ENCODE data around the gene BMAL1. TPM values are rescaled to one million over a fixed set of nuclear protein-coding genes. Genes with fewer than 3 reads are reported as not detected.
A peak's percentile ranks its signal among the peaks of the same experiment; 100 is the strongest.

BMAL1 gene
- polyA plus RNA-seq, 3 donors = 10.2 to 43.4 (median 11.5) TPM

DNA sequence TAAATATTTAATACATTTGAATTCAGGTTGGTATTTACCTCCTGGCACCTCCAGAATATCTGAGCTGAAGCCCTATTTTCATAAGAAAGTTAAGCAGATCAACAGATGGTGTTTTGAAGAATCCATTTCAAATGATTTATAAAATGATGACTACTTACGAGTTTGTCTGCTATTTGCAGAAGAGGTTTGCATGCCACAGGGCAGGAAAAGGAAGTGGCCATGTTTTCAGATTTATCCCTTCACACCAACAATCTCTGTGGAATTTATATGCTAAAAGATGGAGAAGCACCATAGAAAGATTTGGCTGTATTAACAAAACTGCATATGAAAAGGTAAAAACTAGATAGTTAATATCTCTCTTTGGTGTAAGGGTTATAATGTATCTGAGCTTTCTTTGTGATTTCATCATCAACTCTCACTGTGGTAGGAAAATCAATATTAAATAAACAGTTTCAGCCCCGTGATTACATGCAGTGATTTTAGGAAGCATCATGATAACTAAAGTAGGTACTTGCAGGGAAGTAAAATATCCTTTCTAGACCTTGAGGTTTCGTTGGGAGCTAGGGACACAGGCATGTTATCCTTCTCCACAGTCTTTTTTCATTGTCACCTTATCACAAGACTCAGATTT lies 2.6 kb downstream of the BMAL1 start:
- 100% methylated on average over 1 of the region's 3 CpGs for WGBS (ENCODE audit: insufficient coverage)
- H3K9ac ChIP-seq (ENCODE audit: insufficient read depth, low read length, poor library complexity, severe bottlenecking) = no peak overlapping the region
- H3K9me3 Mint-ChIP-seq = peaks cover 0 to 13% (median 0%) of the 10 kb centered on the region in 7 donors
- no peak overlapping the region for H3K27ac ChIP-seq (ENCODE audit: low read depth in 1 of 2, low read length in 2 of 2)
- peaks cover 19 to 33% of the 10 kb centered on the region in 2 donors for H3K27me3 ChIP-seq (ENCODE audit: control insufficient read depth in 2 of 2, insufficient read depth in 2 of 2, low read length in 2 of 2)
- H3K4me3 ChIP-seq (replicated peaks in 1 of 3; ENCODE audit: low read depth in 2 of 3, low read length in 3 of 3) = peak overlapping the region in 1 of 3 experiments; percentile 85
- peak overlapping the region; percentile 16 for H3K4me2 ChIP-seq (replicated peaks; ENCODE audit: extremely low read depth, low read length, poor library complexity, severe bottlenecking)
- peaks cover 71% of the 10 kb centered on the region for H3K79me2 ChIP-seq (ENCODE audit: insufficient read depth, low read length)
- peaks cover 67% of the 10 kb centered on the region for H4K20me1 ChIP-seq (ENCODE audit: insufficient read depth, low read length)
- TF ChIP-seq, protein P1, sequence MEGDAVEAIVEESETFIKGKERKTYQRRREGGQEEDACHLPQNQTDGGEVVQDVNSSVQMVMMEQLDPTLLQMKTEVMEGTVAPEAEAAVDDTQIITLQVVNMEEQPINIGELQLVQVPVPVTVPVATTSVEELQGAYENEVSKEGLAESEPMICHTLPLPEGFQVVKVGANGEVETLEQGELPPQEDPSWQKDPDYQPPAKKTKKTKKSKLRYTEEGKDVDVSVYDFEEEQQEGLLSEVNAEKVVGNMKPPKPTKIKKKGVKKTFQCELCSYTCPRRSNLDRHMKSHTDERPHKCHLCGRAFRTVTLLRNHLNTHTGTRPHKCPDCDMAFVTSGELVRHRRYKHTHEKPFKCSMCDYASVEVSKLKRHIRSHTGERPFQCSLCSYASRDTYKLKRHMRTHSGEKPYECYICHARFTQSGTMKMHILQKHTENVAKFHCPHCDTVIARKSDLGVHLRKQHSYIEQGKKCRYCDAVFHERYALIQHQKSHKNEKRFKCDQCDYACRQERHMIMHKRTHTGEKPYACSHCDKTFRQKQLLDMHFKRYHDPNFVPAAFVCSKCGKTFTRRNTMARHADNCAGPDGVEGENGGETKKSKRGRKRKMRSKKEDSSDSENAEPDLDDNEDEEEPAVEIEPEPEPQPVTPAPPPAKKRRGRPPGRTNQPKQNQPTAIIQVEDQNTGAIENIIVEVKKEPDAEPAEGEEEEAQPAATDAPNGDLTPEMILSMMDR (IDR thresholded peaks at IDR 0.05) = no peak
- H3K9me3 ChIP-seq (replicated peaks in 1 of 2; ENCODE audit: control insufficient read depth in 1 of 2, insufficient read depth in 1 of 2, low read length in 2 of 2) = no peaks in the 10 kb centered on the region
- peaks cover 52% of the 10 kb centered on the region for H3K4me1 Mint-ChIP-seq
- H3K4me1 ChIP-seq (ENCODE audit: control insufficient read depth in 1 of 2, insufficient read depth in 2 of 2, low read length in 2 of 2) = peaks cover 28 to 41% of the 10 kb centered on the region in 2 donors
- H3K36me3 Mint-ChIP-seq = peaks cover 33 to 34% of the 10 kb centered on the region in 2 donors
- intact Hi-C loops (cut with micrococcal nuclease) = no loop called here
- no peak overlapping the region for H3K27ac Mint-ChIP-seq
- H3K36me3 ChIP-seq (replicated peaks in 1 of 2; ENCODE audit: control insufficient read depth in 1 of 2, insufficient read depth in 2 of 2, low read length in 2 of 2) = peaks cover 0 to 8% of the 10 kb centered on the region in 2 donors
- H3K4me3 Mint-ChIP-seq = peak overlapping the region; percentile 50 to 95
- no peak for DNase-seq
- no peak overlapping the region for H2AFZ ChIP-seq (ENCODE audit: insufficient read depth, low read depth, low read length, poor library complexity, severe bottlenecking)
- H3K27me3 Mint-ChIP-seq (ENCODE audit: low read depth in 3 of 3) = peaks cover 34 to 52% (median 50%) of the 10 kb centered on the region in 3 donors

DNA sequence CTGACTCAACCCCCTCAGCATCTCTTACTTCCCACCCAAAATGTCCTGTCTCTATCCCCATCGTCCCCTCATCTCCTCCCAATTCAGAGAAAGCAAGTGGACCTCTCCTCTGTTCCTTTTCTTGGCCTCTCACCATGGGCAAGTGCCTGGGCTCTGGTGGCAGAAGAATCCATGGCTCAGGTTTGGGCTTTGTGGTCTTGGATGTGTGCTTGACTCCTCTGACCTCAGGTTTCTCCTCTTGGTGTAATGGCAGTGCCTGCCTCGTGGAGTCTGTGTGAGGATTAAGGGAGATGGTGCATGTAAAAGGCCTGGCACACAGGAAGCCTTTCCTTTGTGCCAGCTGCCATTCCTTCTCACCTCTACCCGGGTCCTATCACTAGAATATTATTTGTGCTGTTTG lies 3.2 kb downstream of the BMAL1 start:
- DNase-seq = no peak
- peaks cover 55% of the 10 kb centered on the region for H3K4me1 Mint-ChIP-seq
- H3K4me2 ChIP-seq (replicated peaks; ENCODE audit: extremely low read depth, low read length, poor library complexity, severe bottlenecking) = no peak overlapping the region
- no peak overlapping the region for H3K4me3 ChIP-seq (replicated peaks in 1 of 3; ENCODE audit: low read depth in 2 of 3, low read length in 3 of 3)
- no CpG with 5 or more reads among the region's 3 CpGs for WGBS (ENCODE audit: insufficient coverage)
- H3K36me3 ChIP-seq (replicated peaks in 1 of 2; ENCODE audit: control insufficient read depth in 1 of 2, insufficient read depth in 2 of 2, low read length in 2 of 2) = peaks cover 0 to 8% of the 10 kb centered on the region in 2 donors
- peaks cover 33 to 34% of the 10 kb centered on the region in 2 donors for H3K36me3 Mint-ChIP-seq
- intact Hi-C loops (cut with micrococcal nuclease) = no loop called here
- H3K4me3 Mint-ChIP-seq = peak overlapping the region in 1 of 2 donors; percentile 95
- H3K9me3 ChIP-seq (replicated peaks in 1 of 2; ENCODE audit: control insufficient read depth in 1 of 2, insufficient read depth in 1 of 2, low read length in 2 of 2) = no peaks in the 10 kb centered on the region
- H2AFZ ChIP-seq (ENCODE audit: insufficient read depth, low read depth, low read length, poor library complexity, severe bottlenecking) = no peak overlapping the region
- H4K20me1 ChIP-seq (ENCODE audit: insufficient read depth, low read length) = peaks cover 72% of the 10 kb centered on the region
- H3K4me1 ChIP-seq (ENCODE audit: control insufficient read depth in 1 of 2, insufficient read depth in 2 of 2, low read length in 2 of 2) = peaks cover 28 to 41% of the 10 kb centered on the region in 2 donors
- H3K27me3 Mint-ChIP-seq (ENCODE audit: low read depth in 3 of 3) = peaks cover 29 to 46% (median 45%) of the 10 kb centered on the region in 3 donors
- peaks cover 13 to 27% of the 10 kb centered on the region in 2 donors for H3K27me3 ChIP-seq (ENCODE audit: control insufficient read depth in 2 of 2, insufficient read depth in 2 of 2, low read length in 2 of 2)
- no peak overlapping the region for H3K27ac Mint-ChIP-seq
- peaks cover 74% of the 10 kb centered on the region for H3K79me2 ChIP-seq (ENCODE audit: insufficient read depth, low read length)
- H3K9me3 Mint-ChIP-seq = peaks cover 0 to 12% (median 0%) of the 10 kb centered on the region in 7 donors
- H3K27ac ChIP-seq (ENCODE audit: low read depth in 1 of 2, low read length in 2 of 2) = no peak overlapping the region
- H3K9ac ChIP-seq (ENCODE audit: insufficient read depth, low read length, poor library complexity, severe bottlenecking) = no peak overlapping the region
- TF ChIP-seq, protein P1 (IDR thresholded peaks at IDR 0.05) = no peak

All from CD14-positive monocyte (primary cell).